HG03354 (cell line): ENCODE data around the gene RFT1.
A peak's percentile ranks its signal among the peaks of the same experiment; 100 is the strongest.

Source experiments
- ATAC-seq: cut with Tn5 transposase; IDR thresholded peaks from one replicate; pipeline ENCODE4 v1.9.1; 2021; ENCODE audit warnings: mild to moderate bottlenecking; ENCODE audit not compliant: unreplicated experiment, poor library complexity, severe bottlenecking

The RFT1 gene

GRCh38 chr3:53132347-53132746 is 2.1 kb upstream of the RFT1 start:
- ATAC-seq, result no peak

- ATAC-seq, result no peak
Measured at GRCh38 chr3:53131096-53131495, 861 bp upstream of the RFT1 start.

GRCh38 chr3:53129344-53129743 is 891 bp downstream of the RFT1 start:
- ATAC-seq, result no peak

- no peak for ATAC-seq
Measured at GRCh38 chr3:53126601-53127000, 3.6 kb downstream of the RFT1 start.

GRCh38 chr3:53123953-53124352 is 6.3 kb downstream of the RFT1 start:
- ATAC-seq, result no peak

- no peak for ATAC-seq
Measured at GRCh38 chr3:53123510-53123909, 6.7 kb downstream of the RFT1 start.

GRCh38 chr3:53122933-53123305 is 7.3 kb downstream of the RFT1 start:
- no peak for ATAC-seq

GRCh38 chr3:53122255-53122932 is 7.8 kb downstream of the RFT1 start:
- ATAC-seq, result no peak

GRCh38 chr3:53120336-53120735 is 9.9 kb downstream of the RFT1 start:
- ATAC-seq, result no peak

- no peak for ATAC-seq
Measured at GRCh38 chr3:53116956-53117355, 13.3 kb downstream of the RFT1 start.

- no peak for ATAC-seq
Measured at GRCh38 chr3:53114412-53115074, 15.7 kb downstream of the RFT1 start.

GRCh38 chr3:53114011-53114400 is 16.2 kb downstream of the RFT1 start:
- peak; percentile 76 for ATAC-seq

GRCh38 chr3:53113293-53114010 is 16.8 kb downstream of the RFT1 start:
- peak; percentile 22 for ATAC-seq

- no peak for ATAC-seq
Measured at GRCh38 chr3:53111822-53112221, 18.4 kb downstream of the RFT1 start.

GRCh38 chr3:53109891-53110771 is 20.1 kb downstream of the RFT1 start:
- no peak for ATAC-seq

GRCh38 chr3:53109190-53109589 is 21.0 kb downstream of the RFT1 start:
- ATAC-seq, result no peak

GRCh38 chr3:53104762-53105161 is 25.5 kb downstream of the RFT1 start:
- ATAC-seq, result no peak

GRCh38 chr3:53103397-53104296 is 26.6 kb downstream of the RFT1 start:
- ATAC-seq, result no peak

- peak; percentile 86 for ATAC-seq
Measured at GRCh38 chr3:53102601-53103147, 27.6 kb downstream of the RFT1 start.
